GM21423 (cell line): ENCODE results near the gene SLC17A7.
A peak's percentile ranks its signal among the peaks of the same experiment; 100 is the strongest.
"Not testable (repeated sequence)": the region's sequence is repeated elsewhere in the genome, so short reads cannot be mapped to it uniquely, and the experiment has no call there.

Experiments used
- ATAC-seq: cut with Tn5 transposase; IDR thresholded peaks from one replicate; pipeline ENCODE4 v1.9.1; 2021; ENCODE audit warnings: mild to moderate bottlenecking, moderate library complexity; ENCODE audit not compliant: unreplicated experiment

Gene SLC17A7

DNA sequence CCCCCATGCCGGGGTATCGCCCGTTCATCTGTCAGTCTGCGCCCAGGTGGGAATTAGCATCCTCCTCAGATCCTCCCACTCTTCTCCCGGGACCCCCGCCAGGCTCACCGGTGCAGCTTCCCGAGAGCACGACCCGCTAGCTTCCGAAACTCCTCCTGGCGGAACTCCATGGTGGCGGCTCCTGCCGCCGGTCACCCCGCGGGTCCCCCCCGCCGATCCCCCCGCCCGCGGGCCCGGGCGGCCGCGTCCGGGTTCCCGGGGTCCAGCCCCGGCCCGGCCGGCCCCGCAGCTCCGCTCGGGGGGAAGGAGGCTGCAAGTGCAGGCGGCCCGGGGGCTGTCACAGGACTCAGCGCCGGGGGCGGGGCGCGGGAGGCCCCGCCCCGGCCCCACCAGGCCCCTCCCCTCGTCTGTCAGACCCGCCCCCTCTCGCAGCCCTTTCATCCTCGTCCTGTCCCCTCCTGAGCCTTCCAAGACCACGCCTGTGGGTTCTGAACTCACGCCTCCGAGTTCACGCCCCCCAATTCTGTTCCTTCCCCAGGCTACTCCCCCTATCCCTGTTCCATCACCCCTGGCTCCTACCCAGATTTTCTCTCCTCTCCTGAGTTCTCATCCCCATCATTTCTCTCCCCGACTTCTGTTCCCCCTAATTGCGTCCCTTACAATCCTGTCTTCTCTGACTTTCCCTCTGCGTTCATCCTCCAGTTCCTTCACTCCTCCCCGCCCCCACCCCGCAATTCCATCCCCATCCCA is at the start of gene SLC17A7:
Gene SLC17A7, minus strand, starts transcription at position 318 of the 750 bp plus-strand sequence. Its CDS starts 148 bp downstream, at position 170.
- ATAC-seq = no peak

- ATAC-seq = no peak
Measured at GRCh38 chr19:49490287-49491029, 49.1 kb upstream of the SLC17A7 start.

- no peak for ATAC-seq
Measured at GRCh38 chr19:49489601-49490167, 48.4 kb upstream of the SLC17A7 start.

GRCh38 chr19:49488863-49489537 is 47.7 kb upstream of the SLC17A7 start:
- ATAC-seq = no peak

GRCh38 chr19:49488046-49488862 is 46.9 kb upstream of the SLC17A7 start:
- ATAC-seq = no peak

DNA sequence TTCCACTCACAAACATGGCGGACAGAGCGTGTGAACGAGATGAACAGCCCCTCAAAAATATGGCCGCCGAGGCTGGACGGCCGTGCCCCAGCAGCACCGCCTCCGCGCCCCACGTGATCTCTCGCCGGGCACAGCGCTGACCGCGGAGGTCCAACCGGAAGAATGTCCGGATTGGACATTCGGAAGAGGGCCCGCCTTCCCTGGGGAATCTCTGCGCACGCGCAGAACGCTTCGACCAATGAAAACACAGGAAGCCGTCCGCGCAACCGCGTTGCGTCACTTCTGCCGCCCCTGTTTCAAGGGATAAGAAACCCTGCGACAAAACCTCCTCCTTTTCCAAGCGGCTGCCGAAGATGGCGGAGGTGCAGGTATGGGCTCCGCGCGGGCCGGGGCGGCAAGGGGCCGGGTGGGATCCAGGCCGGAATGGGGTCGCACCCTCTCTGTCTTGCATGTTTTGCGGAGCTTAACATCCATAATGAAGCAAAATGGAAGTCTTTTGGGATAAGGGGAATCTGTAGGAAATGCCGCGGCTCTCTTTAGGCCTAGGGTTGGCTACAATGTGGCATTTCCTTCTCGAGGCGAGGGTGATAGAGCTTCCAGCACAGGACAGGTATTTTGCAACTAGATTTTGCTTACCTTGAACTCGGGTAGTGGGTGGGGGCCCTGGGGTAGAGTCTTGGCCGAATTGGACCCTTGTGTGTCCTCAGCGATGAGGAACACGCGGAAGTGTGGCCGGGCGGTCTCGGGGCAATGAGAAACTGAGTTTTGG is 46.1 kb upstream of the SLC17A7 start, which contains the start of gene RPL13A:
Gene RPL13A, plus strand, starts transcription at position 332 of the 769 bp plus-strand sequence. Its CDS starts 22 bp downstream, at position 354.
- ATAC-seq = peak; percentile 91

DNA sequence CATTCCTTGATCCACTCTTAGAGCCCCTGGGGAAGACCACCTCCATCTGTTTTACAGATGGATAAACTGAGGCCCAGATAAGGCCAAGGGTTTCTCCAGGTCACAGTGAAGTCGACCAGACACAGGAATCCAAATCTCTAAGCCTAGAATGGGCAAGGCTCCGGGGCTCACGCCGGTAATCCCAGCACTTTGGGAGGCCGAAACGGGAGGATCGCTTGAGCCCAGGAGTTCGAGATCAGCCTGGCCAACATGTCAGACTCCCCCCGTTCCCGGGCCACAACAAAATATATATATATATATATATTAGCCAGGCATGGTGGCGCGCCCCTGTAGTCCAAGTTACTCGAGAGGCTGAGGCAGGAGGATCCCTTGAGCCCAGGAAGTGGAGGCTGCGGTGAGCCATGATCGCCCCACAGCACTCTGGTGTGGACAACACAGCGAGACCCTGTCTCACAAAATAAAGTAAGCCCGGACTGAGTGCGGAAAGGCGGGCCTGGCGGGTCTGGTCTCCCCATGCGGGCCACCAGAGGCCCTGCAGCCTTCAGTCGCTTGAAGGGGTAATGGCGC is 45.5 kb upstream of the SLC17A7 start:
- no peak for ATAC-seq

DNA sequence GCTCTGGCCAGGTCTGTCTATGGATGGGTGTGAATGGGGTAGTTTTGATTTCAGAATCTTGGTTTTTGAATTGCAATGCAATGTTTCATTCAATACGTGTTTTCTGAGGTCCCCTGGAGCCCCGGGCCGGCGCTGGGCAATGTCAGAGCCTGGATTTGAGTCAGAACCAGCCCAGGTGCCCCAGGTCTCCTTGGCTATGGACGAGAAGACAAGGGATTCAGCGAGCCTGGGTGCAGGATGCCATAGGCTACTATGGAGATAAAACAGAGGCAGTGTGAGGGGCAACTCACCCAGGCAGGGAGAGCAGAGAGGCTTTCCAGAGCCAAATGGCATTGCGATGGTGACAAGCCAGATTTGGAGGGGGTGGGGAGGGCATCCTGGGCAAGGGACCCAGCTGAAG is 44.9 kb upstream of the SLC17A7 start:
- ATAC-seq = no peak

DNA sequence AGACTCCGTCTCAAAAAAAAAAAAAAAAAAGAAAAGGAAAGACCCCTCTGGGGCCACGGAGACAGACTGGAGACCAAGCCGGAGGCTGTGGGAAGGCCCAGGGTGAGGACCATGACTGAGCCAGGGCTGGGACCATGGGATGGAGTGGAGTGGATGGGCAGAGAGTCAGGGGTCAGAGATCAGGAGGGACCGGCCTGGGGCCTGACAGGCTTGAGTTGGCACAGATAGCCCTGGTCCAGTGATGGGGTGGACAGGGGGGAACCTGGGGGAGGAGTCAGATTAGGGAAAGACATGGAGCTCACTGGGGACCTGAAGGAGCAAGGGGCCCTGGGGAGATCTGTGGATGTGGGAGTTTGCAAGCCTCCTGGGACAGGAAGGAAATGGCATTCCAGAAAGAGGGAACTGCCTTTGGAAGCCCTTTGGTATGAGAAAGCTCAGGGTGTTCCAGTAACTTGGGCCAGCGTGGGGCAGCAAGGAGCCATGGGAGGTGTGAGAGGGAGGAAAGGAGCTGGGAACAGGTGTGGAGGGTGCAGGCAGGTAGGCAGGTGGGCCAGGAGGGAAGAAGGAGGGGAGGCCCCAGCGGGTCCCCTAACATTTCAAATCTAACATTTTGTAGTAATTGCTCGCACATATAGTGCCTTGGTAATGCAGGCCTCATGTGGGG is 39.8 kb upstream of the SLC17A7 start:
- ATAC-seq = no peak

- no peak for ATAC-seq
Measured at GRCh38 chr19:49479975-49480628, 38.8 kb upstream of the SLC17A7 start.

DNA sequence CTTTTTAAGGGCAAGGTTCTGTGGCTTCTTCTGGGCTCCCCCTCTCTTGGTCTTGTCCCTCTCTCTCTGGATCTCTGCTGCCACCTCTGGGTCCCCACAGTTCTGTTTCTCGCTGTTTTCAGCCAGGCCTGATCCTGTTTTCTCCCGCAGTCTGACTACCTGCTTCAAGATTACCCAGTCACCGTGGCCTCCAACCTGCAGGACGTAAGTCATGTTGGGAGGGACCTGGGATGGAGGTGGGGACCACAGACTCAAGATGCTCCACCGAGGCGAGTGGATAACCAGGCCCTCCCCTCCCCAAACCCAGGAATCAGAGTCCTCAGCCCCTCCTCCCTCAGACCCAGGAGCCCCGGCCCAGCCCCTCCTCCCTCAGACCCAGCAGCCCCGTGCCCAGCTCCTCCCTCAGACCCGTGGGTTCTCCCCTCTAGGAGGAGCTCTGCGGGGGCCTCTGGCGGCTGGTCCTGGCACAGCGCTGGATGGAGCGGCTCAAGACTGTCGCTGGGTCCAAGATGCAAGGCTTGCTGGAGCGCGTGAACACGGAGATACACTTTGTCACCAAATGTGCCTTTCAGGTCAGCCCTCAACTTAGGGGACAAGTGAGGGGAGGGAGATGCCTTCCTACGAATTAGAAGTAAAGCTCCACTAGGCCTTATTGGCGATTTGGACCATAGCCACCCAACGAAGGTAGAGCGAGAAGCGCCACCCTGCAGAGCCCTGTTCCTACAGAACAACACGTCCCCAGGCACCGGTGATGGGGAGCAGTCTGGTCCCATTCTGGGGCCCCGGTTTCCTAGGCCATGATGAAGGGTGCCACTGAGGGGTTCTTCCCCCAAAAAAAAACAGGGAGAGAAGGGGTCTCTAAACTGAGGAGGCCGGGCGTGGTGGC is 34.9 kb upstream of the SLC17A7 start:
- ATAC-seq = no peak

GRCh38 chr19:49475191-49475917 is 34.0 kb upstream of the SLC17A7 start:
- ATAC-seq = no peak

- no peak for ATAC-seq
Measured at GRCh38 chr19:49474542-49474924, 33.2 kb upstream of the SLC17A7 start.

GRCh38 chr19:49473868-49474541 is 32.7 kb upstream of the SLC17A7 start, which contains the start of gene FLT3LG:
FLT3LG (plus strand) TSS chr19:49474215; CDS start chr19:49474640, 425 bp downstream.
- ATAC-seq = peak; percentile 38

DNA sequence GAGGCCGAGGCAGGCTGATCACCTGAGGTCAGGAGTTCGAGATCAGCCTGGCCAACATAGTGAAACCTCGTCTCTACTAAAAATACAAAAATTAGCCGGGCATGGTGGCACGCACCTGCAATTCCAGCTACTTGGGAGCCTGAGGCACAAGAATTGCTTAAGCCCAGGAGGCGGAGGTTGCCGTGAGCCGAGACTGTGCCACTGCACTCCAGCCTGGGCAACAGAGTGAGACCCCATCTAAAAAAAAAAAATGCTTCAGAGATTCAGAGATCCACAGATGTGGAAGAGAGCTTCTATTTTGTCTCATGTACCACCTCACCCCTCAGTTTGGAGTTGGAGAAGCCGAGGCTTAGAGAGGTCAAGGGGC is 32.2 kb upstream of the SLC17A7 start:
- ATAC-seq = not testable (repeated sequence)

DNA sequence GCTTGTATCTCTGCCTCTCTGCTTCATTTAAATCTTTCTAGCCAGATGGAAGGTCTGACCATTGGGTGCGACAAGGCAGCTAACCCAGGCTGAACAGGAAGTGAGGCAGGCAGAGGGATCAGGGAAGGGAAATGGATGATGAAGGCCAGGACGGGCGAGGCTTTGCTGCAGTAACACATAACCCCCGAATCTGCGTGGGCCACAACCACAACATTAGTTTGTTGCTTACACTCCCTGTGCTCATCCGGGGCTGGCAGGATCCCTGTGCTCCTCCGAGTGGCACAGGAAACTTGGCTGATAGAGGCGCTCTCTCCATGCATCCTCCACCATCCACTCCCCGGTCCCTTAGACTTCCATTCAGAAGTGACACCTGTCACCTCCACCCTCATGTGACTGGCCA is 31.6 kb upstream of the SLC17A7 start:
- ATAC-seq = no peak
